T47D (cell line): ENCODE data around the gene USPL1.
"Not testable (repeated sequence)": the region's sequence is repeated elsewhere in the genome, so short reads cannot be mapped to it uniquely, and the experiment has no call there.

Experiments
- DNase-seq, 2 experiments: peaks; one replicate each; pipeline versions ENCODE4 v3.0.0 to v3.0.0-alpha.2; 2011 to 2012; ENCODE audit warnings: low read depth in 1 of 2, low spot score in 1 of 2
- JUND ChIP-seq: IDR thresholded peaks from 2 replicates; pipeline ENCODE4 v1.6.1; 2012; ENCODE audit warnings: low read depth
- in situ Hi-C: cut with HindIII; loops from 2 replicates; pipeline ENCODE4 v1.10.0; 2016; ENCODE audit warnings: low sequenced_read_pairs, low pct_unique_long_range_greater_than_20kb

The USPL1 gene

DNA sequence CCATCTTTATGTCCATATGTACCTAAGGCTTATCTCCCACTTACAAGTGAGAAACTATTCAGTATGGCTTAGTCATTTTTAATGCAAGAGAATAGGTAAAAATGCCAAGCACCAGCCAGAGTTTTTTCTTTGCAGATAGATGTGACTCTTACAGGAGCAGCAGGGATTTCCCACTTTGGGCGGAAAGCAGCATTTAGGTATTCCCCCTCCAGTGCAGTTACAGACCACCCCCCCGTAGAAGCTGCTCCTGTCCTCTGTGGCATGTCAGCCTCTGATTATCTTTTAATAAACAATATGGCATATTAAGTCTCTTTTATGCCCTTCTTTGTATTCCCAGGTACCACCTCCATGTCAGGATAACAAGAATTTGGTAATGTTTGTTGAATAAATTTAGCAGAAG lies 24.7 kb upstream of the USPL1 start:
- in situ Hi-C loops: no loop called here
- TF ChIP-seq JUND: no peak
- DNase-seq: no peak

GRCh38 chr13:30600496-30600895 lies 17.2 kb upstream of the USPL1 start:
- no peak for TF ChIP-seq JUND
- in situ Hi-C loops: no loop called here
- no peak for DNase-seq

DNA sequence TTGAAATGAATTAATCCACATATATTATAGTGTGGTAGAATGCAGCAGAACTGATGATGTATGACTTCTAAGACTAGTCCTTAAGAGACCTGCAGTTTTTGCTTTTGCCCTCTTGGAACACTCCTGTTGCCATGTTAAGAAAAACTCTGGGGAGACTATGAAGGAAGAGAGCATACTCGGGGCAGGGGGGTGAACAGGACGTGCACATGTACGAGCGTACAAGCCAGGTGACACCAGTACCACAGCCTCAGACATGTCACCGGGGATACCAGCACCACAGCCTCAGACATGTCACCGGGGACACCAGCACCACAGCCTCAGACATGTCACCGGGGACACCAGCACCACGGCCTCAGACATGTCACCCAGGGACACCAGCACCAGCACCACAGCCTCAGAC lies 15.9 kb upstream of the USPL1 start:
- in situ Hi-C loops: no loop called here
- DNase-seq: no peak
- TF ChIP-seq JUND: no peak

DNA sequence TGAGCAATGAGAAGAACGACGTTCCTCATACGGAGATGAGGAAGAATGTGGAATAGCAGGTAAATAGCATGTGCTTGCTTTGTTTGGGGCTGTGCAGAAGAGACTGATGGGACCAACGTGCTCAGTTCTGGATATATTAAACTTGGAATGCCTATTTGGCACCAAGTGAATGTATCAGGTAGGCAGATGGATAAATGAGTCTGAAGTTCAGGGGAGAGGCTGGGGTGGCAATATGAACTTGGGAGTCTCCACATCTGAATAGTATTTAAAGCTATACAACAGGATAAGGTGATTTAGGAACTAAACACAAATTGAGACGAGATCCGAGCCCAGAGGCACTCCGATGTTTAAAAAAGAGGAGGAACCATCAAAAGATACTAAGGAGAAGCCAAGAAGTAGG lies 12.7 kb upstream of the USPL1 start:
- in situ Hi-C loops: no loop called here
- no peak for DNase-seq
- no peak for TF ChIP-seq JUND

GRCh38 chr13:30607186-30607585 lies 10.5 kb upstream of the USPL1 start:
- in situ Hi-C loops: not testable (repeated sequence)

DNA sequence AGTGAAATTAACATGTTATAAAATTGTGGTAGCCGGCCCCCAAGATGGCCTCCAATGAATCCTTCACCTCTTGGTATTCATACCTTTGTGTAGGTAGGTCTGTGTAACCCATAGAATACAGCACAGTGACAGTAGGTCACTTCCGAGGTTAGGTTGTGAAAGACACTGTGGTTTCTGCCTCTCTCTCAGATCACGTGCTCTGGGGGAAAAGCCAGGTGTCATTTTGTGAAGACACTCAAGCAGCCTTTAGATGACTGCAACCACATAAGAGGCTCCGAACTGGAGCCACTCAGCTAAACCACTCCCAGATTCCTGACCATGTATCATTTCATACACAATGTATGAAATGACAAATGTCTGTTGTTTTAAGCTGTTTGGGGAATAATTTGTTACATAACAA lies 9.8 kb upstream of the USPL1 start:
- no peak for TF ChIP-seq JUND
- DNase-seq: no peak
- in situ Hi-C loops: no loop called here

More at GRCh38 chr13:30607186-30607585, 10.5 kb upstream of the USPL1 start:
- DNase-seq: not testable (repeated sequence)

DNA sequence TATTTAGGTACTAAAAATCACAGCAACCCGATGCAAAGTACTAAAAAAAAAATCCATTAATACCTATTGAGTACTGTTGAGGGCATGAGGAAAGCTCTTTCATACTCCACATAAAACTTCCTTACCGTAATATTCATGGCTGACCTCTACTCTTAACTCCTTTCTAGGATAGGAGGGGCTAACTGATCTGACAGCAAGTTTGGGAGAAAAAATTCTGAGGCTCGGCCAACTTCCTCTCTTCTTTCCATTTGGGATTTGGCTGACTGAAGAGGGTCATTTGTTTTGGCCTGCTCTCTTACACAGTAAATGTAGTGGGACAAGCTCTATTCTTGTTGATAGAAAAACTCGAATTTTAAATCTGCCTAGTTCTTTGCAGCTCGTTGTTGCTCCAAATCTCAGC lies 9.4 kb upstream of the USPL1 start:
- DNase-seq: no peak
- in situ Hi-C loops: no loop called here
- TF ChIP-seq JUND: no peak

DNA sequence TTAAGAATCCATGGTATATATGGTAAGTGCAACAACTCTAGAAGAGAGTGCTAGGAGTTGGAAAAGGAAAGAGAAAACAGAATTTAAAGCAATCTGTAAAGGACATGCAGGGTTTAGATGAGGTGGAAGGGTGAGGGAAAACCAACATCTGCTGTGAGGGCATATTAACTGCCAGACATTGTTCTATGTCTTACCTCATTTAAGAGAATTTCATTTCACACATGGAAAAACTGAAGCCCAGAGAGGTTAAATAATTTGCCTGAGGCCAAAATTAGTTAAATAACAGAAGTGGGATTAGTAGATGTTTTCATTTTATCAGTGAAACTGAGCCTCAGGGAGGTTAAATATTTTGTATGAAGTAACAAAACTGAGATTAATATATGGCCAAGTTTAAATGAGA lies 7.4 kb upstream of the USPL1 start:
- no peak for TF ChIP-seq JUND
- in situ Hi-C loops: no loop called here
- no peak for DNase-seq

GRCh38 chr13:30615481-30615865 lies 2.2 kb upstream of the USPL1 start:
- in situ Hi-C loops: no loop called here
- no peak for TF ChIP-seq JUND
- no peak for DNase-seq

- no peak for DNase-seq
- in situ Hi-C loops: no loop called here
- TF ChIP-seq JUND: no peak
Observed at GRCh38 chr13:30615866-30616541, 1.7 kb upstream of the USPL1 start.

DNA sequence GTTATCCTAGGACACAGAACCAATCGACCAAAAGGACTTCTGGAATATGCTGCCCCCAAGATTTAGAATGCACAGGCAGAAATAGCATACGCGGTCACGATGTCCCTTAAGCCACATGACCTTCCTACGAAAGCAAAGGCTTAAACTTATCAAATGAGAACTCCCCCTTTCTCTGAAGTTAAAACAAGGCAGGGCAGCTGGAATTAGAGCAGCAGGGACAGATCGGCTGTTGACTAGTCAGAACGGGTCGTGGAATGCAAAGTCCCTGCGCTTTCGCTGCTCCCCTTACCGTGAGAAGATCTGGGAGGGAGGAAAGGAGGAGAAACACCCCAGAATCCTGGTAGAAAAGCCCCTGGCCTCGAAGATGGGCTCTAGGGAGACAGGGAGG lies 799 bp upstream of the USPL1 start:
- in situ Hi-C loops: no loop called here

DNA sequence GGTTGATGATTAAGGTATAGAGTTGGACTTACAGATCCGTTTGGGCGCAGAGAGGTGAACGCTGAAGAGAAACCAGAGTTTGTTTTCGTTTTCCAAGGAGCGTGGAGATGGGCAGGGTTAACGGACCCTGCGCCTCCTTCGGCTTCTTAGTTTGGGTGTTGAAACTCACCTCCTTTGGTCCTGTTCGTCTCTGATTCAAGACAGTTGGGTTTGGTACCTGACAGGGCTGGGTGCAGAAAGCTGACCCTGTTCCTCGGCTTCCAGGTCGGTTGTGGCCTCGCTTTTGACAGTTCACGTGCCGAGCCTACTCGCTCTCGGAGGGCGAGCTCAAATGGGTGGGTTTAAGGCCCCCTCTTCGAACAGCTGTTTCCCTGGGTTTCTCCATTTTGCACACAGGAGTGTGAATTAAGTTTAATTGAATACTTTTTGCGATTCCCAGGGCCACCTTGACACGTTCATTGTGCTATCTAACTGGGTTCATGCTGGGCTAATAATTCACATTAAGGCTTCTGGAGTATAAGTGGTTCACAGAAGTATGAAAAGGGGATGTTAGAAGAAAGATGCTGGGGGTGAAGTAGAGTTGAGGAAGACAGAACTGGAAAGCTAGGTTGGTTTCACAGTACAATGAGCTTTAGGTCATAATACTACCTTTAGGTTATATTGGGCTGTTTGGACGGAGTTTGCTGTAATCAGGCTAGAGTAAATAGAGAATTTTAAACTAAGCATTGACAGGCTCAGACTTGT lies 638 bp downstream of the USPL1 start:
- DNase-seq: no peak
- TF ChIP-seq JUND: no peak
- in situ Hi-C loops: no loop called here

More for the DNA sequence above, 799 bp upstream of the USPL1 start:
- no peak for TF ChIP-seq JUND
- DNase-seq: peak in 1 of 2 experiments; percentile 67

- no peak for TF ChIP-seq JUND
- in situ Hi-C loops: no loop called here
- no peak for DNase-seq
Observed at GRCh38 chr13:30618930-30619279, 1.2 kb downstream of the USPL1 start.

DNA sequence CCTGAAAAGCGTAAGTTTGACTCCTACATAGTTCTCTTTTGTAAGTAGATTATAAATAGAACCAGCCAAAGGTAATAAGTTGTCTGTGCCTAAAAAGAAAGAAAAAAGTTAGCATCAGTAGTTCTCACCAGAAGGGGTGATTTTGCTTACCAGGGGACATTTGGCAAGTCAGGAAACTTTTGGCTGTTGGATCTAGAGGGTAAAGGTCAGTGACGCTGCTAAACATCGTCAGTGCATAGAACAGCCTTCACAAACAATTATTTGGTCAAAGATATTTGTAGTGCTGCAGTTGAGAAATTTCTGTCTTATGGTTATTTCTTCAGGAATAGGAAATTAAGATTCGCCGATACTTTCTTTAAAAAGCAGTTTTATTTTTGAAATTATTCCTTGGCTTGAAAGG lies 2.0 kb downstream of the USPL1 start:
- in situ Hi-C loops: no loop called here
- peak in 1 of 2 experiments; percentile 3 for DNase-seq
- no peak for TF ChIP-seq JUND
